H9 (cell line): Measurements from ENCODE around the gene SEPTIN6. TPM values are rescaled to one million over a fixed set of nuclear protein-coding genes. Genes with fewer than 3 reads are reported as not detected.

Source experiments
- DNase-seq: peaks from one replicate; pipeline ENCODE4 v3.0.0-alpha.2; 2017
- H2AFZ ChIP-seq: one replicate; pipeline ENCODE4 v1.6.1; 2013; ENCODE audit warnings: mild to moderate bottlenecking, low read length, control low read depth, moderate library complexity
- H2AK5ac ChIP-seq: 2 replicates; pipeline ENCODE4 v1.6.1; 2013; ENCODE audit warnings: low read length, control low read depth, mixed read lengths; ENCODE audit not compliant: insufficient read length
- H2BK120ac ChIP-seq: one replicate; pipeline ENCODE4 v1.6.1; 2013; ENCODE audit warnings: low read depth, mild to moderate bottlenecking, low read length, control low read depth, inconsistent platforms; ENCODE audit not compliant: poor library complexity, severe bottlenecking
- H2BK12ac ChIP-seq: 2 replicates; pipeline ENCODE4 v1.6.1; 2013; ENCODE audit warnings: low read length, control low read depth, mixed read lengths, low read depth; ENCODE audit not compliant: insufficient read length
- H2BK15ac ChIP-seq: 2 replicates; pipeline ENCODE4 v1.6.1; 2013; ENCODE audit warnings: low read depth, low read length, control low read depth
- H2BK20ac ChIP-seq: one replicate; pipeline ENCODE4 v1.6.1; 2013; ENCODE audit warnings: low read depth, mild to moderate bottlenecking, low read length, control low read depth, inconsistent platforms; ENCODE audit not compliant: poor library complexity, severe bottlenecking
- H2BK5ac ChIP-seq: 2 replicates; pipeline ENCODE4 v1.6.1; 2013; ENCODE audit warnings: low read length, control low read depth, mixed read lengths; ENCODE audit not compliant: insufficient read length
- H3K14ac ChIP-seq: 2 replicates; pipeline ENCODE4 v1.6.1; 2013; ENCODE audit warnings: low read length, control low read depth; ENCODE audit not compliant: insufficient read depth
- H3K18ac ChIP-seq: 2 replicates; pipeline ENCODE4 v1.6.1; 2013; ENCODE audit warnings: low read depth, mild to moderate bottlenecking, mixed read lengths, low read length, control low read depth; ENCODE audit not compliant: insufficient read length
- H3K23ac ChIP-seq: 2 replicates; pipeline ENCODE4 v1.6.1; 2013; ENCODE audit warnings: low read length, control low read depth, mixed read lengths, low read depth; ENCODE audit not compliant: insufficient read length
- H3K23me2 ChIP-seq: 2 replicates; pipeline ENCODE4 v1.6.1; 2013; ENCODE audit warnings: low read depth, mild to moderate bottlenecking, mixed read lengths, low read length, control low read depth; ENCODE audit not compliant: insufficient read length, poor library complexity, severe bottlenecking
- H3K27ac ChIP-seq: 2 replicates; pipeline ENCODE4 v1.5.1; 2013; ENCODE audit warnings: low read length, control low read depth, mixed read lengths, low read depth; ENCODE audit not compliant: insufficient read length
- H3K27me3 ChIP-seq: 2 replicates; pipeline ENCODE4 v1.6.1; 2013; ENCODE audit warnings: low read length, control low read depth, inconsistent platforms; ENCODE audit not compliant: insufficient read depth
- H3K4ac ChIP-seq: 2 replicates; pipeline ENCODE4 v1.6.1; 2013; ENCODE audit warnings: low read depth, mild to moderate bottlenecking, control low read depth, inconsistent platforms, low read length, moderate library complexity
- H3K4me1 ChIP-seq: 2 replicates; pipeline ENCODE4 v1.6.1; 2013; ENCODE audit warnings: low read length, control low read depth, inconsistent platforms; ENCODE audit not compliant: insufficient read depth
- H3K4me2 ChIP-seq: 2 replicates; pipeline ENCODE4 v1.6.1; 2013; ENCODE audit warnings: low read length, control low read depth, mixed read lengths; ENCODE audit not compliant: insufficient read length, insufficient read depth
- H3K56ac ChIP-seq: 2 replicates; pipeline ENCODE4 v1.6.1; 2013; ENCODE audit warnings: low read depth, mild to moderate bottlenecking, mixed read lengths, low read length, control low read depth; ENCODE audit not compliant: insufficient read length
- H3K79me1 ChIP-seq: 2 replicates; pipeline ENCODE4 v1.6.1; 2013; ENCODE audit warnings: low read depth, mild to moderate bottlenecking, moderate library complexity, low read length, control low read depth, inconsistent platforms; ENCODE audit not compliant: insufficient read depth, poor library complexity, severe bottlenecking
- H3K79me2 ChIP-seq: 2 replicates; pipeline ENCODE4 v1.6.1; 2013; ENCODE audit warnings: low read length, control low read depth, inconsistent platforms; ENCODE audit not compliant: insufficient read depth
- H3K9ac ChIP-seq: 2 replicates; pipeline ENCODE4 v1.6.1; 2013; ENCODE audit warnings: low read length, control low read depth, mixed read lengths; ENCODE audit not compliant: insufficient read length; ENCODE audit errors: extremely low read depth
- H3K9me3 ChIP-seq: one replicate; pipeline ENCODE4 v1.6.1; 2013; ENCODE audit warnings: low read depth, low read length, inconsistent platforms; ENCODE audit not compliant: control insufficient read depth
- H3T11ph ChIP-seq: one replicate; pipeline ENCODE4 v1.6.1; 2013; ENCODE audit warnings: mild to moderate bottlenecking, low read length, control low read depth, inconsistent platforms
- H4K20me1 ChIP-seq: one replicate; pipeline ENCODE4 v1.6.1; 2013; ENCODE audit not compliant: control insufficient read depth, insufficient read length, insufficient read depth
- H4K5ac ChIP-seq: 2 replicates; pipeline ENCODE4 v1.6.1; 2013; ENCODE audit warnings: low read depth, mild to moderate bottlenecking, mixed read lengths, low read length, control low read depth; ENCODE audit not compliant: insufficient read length
- H4K8ac ChIP-seq: replicated peaks from 2 replicates; pipeline ENCODE4 v1.6.1; 2013; ENCODE audit warnings: low read length, control low read depth, mixed read lengths, low read depth; ENCODE audit not compliant: insufficient read length
- H4K91ac ChIP-seq: 2 replicates; pipeline ENCODE4 v1.6.1; 2013; ENCODE audit warnings: low read depth, mild to moderate bottlenecking, moderate library complexity, mixed read lengths, low read length, control low read depth; ENCODE audit not compliant: insufficient read length
- H3K27ac Mint-ChIP-seq, 3 experiments: 2 replicates in 2 of 3; 3 replicates in 1 of 3; pipeline ENCODE4 v1.8.0; 2020 to 2021; ENCODE audit warnings: mixed read lengths in 3 of 3, mild to moderate bottlenecking in 1 of 3, moderate library complexity in 1 of 3
- H3K27me3 Mint-ChIP-seq: 2 replicates; pipeline ENCODE4 v1.8.0; 2021; ENCODE audit warnings: low read depth, mild to moderate bottlenecking, moderate library complexity, mixed read lengths
- H3K36me3 Mint-ChIP-seq, 3 experiments: 2 replicates in 2 of 3; 3 replicates in 1 of 3; pipeline ENCODE4 v1.8.0; 2020 to 2021; ENCODE audit warnings: low read depth in 3 of 3, mixed read lengths in 3 of 3; ENCODE audit not compliant: insufficient read depth in 1 of 3
- H3K4me1 Mint-ChIP-seq, 2 experiments: 2 replicates each; pipeline ENCODE4 v1.8.0; 2020; ENCODE audit warnings: mixed read lengths in 2 of 2
- H3K4me3 Mint-ChIP-seq, 2 experiments: 2 replicates in 1 of 2; 3 replicates in 1 of 2; pipeline ENCODE4 v1.8.0; 2020 to 2021; ENCODE audit warnings: mild to moderate bottlenecking in 2 of 2, mixed read lengths in 2 of 2, moderate library complexity in 1 of 2
- H3K9me3 Mint-ChIP-seq, 2 experiments: 2 replicates in 1 of 2; 3 replicates in 1 of 2; pipeline ENCODE4 v1.8.0; 2020; ENCODE audit warnings: mild to moderate bottlenecking in 2 of 2, mixed read lengths in 2 of 2, moderate library complexity in 1 of 2
- CTCF ChIP-seq: fragments of 200-600 bp; sonication (generic); conservative IDR thresholded peaks from 3 replicates; pipeline ENCODE4 v1.8.0; 2021; ENCODE audit warnings: antibody characterized with exemption, mild to moderate bottlenecking
- WGBS: extraction: QIAGEN DNeasy Blood & Tissue Kit; methylation state at CpG from one replicate; pipeline ENCODE4 v1.1.7; 2013; ENCODE audit warnings: missing lambda C conversion rate, low lambda C conversion rate, mixed read lengths; ENCODE audit not compliant: insufficient read length; ENCODE audit errors: extremely low coverage; 5-methylcytosine and 5-hydroxymethylcytosine counted together
- total RNA-seq: library from RNA; stranded (reverse); gene quantifications from 2 replicates; pipeline ENCODE4 v1.2.1, GENCODE V29; 2021

SEPTIN6 gene
- total RNA-seq, 1 experiment from 2014 or later: 23.1 TPM

- Histone ChIP-seq H2BK5ac (no peak overlapping the region), H3K79me1 (no peaks in the 10 kb centered on the region), H2AK5ac (no peak overlapping the region), H3K9ac (no peak overlapping the region), H2BK15ac (no peak overlapping the region), H3K18ac (no peak overlapping the region), H3K27ac (no peak overlapping the region), H3K14ac (no peak overlapping the region), H2BK120ac (no peak overlapping the region), H3K9me3 (peaks cover 42% of the 10 kb centered on the region), H2BK20ac (no peak overlapping the region), H4K91ac (no peak overlapping the region), H3K27me3 (no peaks in the 10 kb centered on the region), H3K23me2 (no peaks in the 10 kb centered on the region), H3K23ac (no peak overlapping the region), H3K79me2 (no peaks in the 10 kb centered on the region), H4K20me1 (no peaks in the 10 kb centered on the region), H4K5ac (no peak overlapping the region), H4K8ac (no peak overlapping the region), H3K4me1 (no peaks in the 10 kb centered on the region), H3K4me2 (no peak overlapping the region), H2BK12ac (no peak overlapping the region), H3K4ac (no peak overlapping the region), H3T11ph (no peak overlapping the region), H3K56ac (no peak overlapping the region), H2AFZ (no peak overlapping the region)
- H3K4me1 Mint-ChIP-seq: no peaks in the 10 kb centered on the region
- no peak overlapping the region for H3K27ac Mint-ChIP-seq
- H3K9me3 Mint-ChIP-seq: peaks cover 61 to 67% of the 10 kb centered on the region in 2 experiments
- TF ChIP-seq CTCF: no peak
- H3K36me3 Mint-ChIP-seq: peaks cover 10 to 23% (median 12%) of the 10 kb centered on the region in 3 experiments
- H3K27me3 Mint-ChIP-seq: no peaks in the 10 kb centered on the region; the same call in 1 of the 2 replicates
- DNase-seq: no peak
- no peak overlapping the region for H3K4me3 Mint-ChIP-seq
- WGBS: no CpG with 5 or more reads among the region's 17 CpGs
Measured at GRCh38 chrX:119647552-119648420, 45.2 kb downstream of the SEPTIN6 start.
